GM19043 (cell line): ENCODE results near the gene ASNSD1.
"Not testable (repeated sequence)": the region's sequence is repeated elsewhere in the genome, so short reads cannot be mapped to it uniquely, and the experiment has no call there.

Experiments used
- ATAC-seq: cut with Tn5 transposase; IDR thresholded peaks from one replicate; pipeline ENCODE4 v1.9.1; 2021; ENCODE audit warnings: low read depth; ENCODE audit not compliant: unreplicated experiment

The ASNSD1 gene

DNA sequence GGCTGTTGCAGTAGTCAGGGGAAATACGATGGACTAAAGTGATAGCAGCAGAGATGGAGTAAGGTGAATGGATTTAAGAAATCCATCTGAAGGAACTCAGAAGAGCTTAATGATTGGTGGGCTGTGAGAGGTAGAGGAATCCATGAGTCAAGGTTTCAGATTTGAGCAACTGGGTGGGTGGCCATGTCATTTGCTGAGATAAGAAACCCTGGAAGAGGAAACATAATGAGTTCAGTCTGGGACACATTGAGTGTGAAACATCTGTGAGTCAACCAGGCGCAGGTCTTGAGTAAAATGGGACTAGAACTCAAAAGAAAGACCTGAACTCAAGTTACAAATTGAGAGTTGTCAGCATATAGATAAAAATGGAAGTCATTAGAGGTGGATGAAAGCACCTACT, 19.7 kb upstream of the ASNSD1 start:
- no peak for ATAC-seq

DNA sequence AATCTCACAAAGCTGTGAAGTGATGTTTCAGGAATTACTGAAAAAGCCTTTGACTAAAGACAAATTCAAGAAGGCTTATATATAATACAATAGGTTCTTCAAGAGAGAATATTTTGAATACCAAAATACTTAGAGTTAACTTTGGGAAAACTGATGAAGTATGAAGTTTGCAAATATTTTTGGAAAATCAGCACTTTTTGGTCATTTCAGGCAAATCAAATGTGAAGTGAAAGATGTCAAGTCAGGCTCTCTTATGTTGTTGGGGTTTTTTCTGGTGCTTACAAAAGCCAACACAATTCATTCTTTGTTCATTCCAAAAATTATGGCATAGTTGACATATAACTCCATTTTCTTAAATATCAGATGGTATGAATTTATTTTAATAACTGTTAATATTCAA, 14.7 kb upstream of the ASNSD1 start:
- no peak for ATAC-seq

DNA sequence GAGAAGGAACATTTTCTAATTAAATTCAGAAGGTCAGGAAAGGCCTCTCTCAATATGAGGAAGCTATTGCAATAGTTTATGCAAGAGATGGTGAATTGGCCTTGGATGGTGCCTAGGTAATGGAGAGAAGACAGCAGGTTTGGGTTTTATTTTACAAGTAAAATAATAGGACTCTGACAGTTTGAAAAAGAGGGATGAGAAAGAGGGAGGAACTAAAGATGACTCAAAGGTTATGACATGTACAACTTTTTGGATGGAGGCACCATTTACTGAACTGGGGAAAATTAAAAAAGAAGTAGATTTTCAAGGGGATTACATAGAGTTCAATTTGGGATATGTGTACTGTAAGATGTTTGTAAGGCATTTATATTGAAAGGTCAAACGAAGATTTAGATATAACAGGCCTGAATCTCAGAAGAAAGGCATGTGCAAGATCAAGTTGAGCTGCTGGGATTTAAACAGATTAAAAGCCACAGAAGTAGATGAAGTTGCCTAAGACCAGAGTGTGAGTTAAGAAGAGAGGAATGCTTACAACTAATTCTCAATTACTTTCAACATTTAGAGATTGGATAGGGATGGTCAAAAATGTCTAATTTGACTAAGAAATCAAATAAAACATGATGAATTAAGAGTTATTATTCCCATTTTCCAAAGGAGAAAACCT, 12.3 kb upstream of the ASNSD1 start:
- no peak for ATAC-seq

DNA sequence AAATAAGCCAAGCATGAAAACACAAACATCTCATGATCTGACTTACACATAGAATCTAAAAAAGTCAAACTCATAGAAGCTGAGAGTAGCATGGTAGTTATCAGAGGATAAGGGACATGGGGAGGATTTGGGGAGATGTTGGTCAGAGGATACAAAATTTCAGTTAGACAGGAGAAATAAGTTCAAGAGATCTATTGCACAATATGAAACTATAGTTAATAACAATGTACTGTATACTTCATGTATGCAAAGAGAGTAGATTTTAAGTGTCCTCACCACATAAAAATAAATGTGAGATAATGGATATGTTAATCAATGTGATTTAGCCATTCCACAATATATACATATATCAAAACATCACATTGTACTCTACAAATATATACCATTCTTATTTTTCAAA, 10.0 kb upstream of the ASNSD1 start:
- no peak for ATAC-seq

DNA sequence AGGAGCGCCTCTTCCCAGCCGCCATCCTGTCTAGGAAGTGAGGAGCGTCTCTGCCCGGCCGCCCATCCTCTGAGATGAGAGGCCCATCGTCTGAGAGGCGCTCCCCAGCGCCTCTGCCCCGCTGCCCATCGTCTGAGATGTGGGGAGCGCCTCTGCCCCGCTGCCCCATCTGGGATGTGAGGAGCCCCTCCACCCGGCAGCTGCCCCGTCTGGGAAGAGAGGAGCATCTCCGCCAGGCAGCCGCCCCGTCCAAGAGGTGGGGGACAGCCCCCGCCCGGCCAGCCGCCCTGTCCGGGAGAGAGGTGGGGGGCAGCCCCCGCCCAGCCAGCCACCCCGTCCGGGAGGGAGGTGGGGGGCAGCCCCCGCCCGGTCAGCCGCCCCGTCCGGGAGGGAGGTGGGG, 7.8 kb upstream of the ASNSD1 start:
- not testable (repeated sequence) for ATAC-seq

DNA sequence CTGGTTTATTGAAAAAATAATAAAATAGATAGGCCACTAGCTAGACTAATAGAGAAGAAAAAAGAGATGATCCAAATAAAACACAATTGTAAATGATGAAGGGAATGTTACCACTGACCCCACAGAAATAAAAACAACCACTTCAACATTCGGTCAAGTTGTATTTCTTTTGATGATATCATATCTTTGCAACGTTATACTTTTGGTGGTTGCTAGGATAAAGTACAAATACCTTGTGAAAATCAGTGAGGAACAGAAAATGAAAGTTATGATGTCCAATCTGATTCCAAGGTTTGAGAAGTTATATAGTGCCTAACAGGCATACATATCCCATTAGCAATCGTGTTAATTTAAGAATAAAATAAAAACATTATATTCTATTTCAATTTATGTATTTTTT, 6.6 kb upstream of the ASNSD1 start:
- no peak for ATAC-seq

DNA sequence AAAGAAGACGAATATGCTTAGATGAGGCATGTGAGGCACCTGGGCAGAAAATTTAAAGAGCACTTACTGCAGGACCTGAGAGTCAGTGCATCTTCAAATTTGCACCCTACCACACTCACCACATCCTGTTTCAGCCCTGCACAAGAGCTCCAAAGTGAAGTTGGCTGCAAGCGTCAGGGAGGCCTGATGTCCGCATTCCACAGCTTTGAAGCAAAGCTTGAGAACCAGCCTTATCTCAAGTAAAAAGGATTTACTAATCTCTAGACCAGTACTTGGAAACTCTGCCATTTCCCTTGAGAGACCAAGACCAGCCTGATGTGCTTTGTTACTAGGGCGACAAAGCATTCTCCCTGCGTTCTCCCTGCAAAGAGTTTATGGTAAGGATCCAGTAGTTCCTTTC, 3.4 kb upstream of the ASNSD1 start:
- ATAC-seq, result peak; percentile 39

DNA sequence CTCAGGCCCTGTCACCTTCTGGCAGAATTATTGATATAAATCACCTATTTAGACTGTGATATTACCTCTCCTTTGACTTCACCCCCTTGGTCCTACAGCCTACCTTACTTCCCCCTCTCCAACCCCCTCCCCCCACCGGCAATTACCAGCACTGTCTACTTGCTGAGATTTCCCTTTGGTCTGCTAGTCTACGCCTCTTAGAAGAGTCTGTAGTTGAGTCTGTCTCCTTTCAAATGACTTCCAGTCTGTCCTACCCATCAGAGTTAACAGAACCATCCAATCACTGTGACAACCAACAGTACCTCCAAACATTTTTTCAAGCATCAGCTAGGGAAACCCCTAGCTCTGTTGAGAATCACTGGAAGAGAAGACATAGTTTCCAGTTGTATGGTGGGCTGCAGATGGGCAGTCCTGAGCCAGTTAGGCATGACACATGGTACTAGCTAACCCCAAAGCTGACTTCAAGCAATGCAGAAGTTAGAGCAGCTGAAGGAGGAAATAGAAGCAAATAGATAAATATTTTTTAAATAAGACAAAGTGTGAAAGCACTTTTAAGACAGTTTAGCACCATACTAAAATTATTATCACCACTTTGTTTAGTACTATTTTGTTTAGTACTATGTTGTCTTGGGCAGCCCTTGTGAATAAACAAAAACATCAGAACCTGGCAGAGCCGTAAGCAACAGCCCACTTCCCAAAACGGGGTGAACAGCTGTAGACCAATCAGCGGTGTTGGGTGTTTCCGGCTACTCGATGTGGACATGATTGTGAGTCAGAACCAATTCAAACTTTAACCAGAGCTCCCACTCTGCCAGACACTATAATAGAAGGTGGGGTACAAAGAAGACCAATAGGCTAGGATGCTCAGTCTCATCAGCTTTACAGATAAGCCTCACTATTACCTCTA, 2.7 kb upstream of the ASNSD1 start:
- ATAC-seq, result no peak

DNA sequence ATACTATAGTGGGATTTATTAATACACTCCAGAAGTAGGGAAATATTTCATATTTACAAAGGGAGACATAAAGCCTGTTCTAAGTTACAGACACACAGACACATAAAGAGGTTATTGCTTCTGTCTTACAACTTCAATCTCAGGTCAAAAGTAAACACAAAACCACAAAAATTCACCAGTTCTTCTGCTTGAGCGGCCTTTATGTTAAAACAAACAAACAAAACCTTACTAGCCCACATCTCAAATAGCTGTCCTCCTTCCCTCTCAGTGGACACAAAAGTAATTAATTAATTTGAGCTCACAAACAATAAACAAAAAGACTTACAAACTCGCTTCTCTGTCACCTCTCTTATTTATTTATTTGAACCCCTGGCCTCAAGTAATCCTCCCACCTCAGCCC, 1.5 kb upstream of the ASNSD1 start:
- ATAC-seq, result no peak

DNA sequence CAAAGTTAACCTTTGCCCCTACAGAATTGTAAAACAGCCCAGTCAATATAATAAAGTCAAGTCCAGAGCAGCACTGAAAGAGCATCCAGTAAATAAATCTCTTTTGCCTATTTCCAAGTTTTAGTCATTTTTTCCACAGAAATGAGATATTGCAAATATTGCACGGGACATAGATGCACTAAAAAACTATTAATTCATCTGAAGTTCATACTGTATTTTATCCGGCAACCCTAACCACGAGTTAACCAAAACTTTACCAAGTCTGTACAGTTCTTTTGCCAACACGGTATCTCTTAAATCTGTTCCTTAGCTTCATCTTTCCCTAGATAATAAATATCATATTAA, 484 bp upstream of the ASNSD1 start:
- ATAC-seq, result no peak

DNA sequence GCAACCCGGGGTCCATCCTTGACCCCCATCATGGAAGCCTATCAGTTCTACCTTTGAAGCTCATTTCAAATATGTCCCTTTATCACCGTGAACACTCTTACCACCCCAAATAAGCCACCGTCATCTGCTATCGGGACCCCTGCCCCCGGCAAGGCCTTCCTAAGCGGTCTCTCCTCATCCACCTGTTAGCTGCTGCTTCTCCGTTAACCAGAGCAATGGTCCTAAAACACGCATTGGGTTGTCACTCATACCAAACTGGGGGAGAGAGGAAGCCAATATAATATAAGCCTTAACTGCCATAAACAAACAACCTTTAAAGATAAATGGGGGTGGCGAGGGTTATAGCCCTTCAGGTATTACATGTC, 680 bp downstream of the ASNSD1 start:
- no peak for ATAC-seq

DNA sequence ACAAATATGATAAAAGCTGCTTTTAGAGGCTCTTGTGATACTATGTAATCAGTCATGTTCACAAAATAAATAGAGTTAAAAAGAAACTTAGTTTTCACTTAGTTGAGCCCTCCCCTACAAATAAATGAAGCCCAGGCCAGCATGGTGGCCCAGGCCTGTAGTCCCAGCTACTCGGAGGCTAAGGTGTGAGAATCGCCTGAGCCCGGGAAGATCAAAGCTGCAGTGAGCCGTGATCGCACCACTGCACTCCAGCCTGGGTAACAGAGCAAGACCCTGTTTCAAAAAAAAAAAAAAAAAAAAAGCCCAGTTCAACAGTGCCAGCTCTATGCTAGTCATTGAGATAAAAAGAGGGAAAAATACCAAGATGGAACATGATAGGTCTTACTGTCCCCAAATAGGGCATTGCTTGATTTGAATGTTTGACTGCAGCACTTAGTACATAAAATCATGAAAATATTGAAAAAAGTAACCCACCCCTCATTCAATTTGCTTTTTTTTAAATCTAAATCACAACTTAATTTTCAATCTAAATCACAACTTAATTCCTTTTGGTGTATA, 1.5 kb downstream of the ASNSD1 start:
- no peak for ATAC-seq

DNA sequence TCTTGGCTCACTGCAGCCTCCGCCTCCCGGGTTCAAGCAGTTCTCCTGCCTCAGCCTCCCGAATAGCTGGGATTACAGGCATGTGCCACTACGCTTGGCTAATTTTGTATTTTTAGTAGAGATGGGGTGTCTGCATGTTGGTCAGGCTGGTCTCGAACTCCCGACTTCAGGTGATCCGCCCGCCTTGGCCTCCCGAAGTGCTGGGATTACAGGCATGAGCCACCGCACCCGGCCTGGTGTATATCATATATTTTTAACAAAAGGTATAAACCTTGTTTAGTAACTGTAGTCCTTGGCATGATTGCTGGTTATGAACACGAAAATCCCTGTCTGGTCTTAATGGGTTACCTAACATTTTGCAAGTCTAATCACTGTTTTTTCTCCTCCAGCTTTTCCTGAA, 2.1 kb downstream of the ASNSD1 start:
- ATAC-seq, result not testable (repeated sequence)

DNA sequence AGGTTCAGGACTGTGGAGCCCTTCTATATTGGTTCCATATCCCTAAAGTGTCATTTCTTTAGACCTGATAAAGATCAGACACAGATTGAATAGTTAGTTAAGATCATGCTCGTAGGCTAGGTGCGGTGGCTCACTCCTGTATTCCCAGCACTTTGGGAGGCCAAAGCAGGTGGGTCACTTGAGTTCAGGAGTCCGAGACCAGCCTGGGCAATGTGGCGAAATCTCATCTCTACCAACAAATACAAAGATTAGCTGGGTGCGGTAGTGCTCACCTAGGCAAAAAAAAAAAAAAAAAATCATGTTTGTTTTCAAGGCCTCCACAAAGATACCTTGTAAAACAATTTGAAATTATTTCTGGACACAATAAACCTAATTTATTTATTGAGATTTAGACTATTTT, 8.7 kb downstream of the ASNSD1 start:
- no peak for ATAC-seq

DNA sequence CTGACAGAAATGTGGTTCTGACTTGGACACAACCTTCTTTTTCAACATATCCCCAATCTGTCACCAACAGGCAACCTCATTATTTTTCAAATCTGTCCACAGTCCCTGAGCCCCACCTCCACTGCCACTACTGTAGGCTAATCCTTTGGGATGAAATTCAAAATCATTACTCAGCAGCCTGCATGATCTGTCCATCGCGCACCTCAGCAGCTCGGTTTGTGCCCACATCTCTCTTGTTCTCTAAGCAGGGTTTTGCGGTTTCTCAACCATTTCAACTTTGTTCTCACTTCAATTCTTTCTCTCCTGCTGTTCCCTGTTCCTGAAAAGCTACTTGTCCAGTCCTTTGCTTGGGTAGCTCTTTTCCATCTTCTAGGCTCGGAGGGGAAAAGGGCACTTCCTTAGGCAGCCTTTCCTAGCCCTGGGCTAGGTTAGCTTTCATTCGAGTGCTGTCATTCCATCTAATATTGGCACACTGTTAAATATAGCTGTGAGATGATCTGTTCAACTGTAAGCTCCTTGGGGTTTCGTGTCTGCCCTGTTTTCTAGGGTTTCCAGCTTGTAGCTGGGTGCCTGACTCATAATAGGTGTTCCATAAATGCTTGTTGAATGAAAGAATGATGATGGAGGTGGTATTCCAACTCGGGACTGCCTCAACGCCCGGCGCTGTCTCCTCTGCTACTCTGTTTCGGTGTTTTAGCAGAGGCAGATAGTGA, 12.6 kb downstream of the ASNSD1 start:
- no peak for ATAC-seq

DNA sequence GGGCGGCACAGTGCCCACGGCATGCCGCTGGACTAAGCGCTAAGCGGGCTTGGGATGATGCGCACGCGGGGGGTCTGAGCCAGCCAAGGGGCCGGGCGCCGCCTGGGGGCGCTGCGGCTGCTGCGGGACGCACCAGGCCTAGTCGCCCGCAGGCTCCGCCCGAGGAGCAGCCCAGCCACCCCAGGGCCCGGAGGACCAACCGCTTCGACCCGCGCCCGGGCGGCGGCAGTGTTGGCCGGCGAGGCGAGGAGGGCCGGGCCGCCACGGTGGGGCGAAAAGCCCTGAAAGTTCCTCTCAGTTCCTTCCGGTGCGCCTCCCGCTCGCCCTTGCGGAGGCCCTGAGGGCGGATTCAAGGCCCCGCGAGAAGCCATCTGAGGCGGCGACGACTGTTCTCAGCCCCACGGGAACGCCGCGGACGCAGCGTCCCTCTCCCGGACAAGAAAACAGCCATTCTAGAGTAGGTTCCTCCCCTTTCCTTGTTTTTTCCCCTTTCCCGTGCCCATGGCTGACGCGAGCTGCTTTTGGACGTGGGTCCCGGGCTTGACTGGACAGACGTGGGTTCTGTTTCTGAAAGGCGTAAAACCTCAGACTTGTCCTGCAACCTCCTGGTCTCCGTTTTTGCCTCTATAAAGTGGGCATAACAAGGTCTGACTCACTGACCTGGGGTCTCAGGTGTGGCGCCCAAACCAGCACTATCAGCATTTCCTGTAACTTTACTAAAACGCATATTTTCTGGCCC, 13.3 kb downstream of the ASNSD1 start, which contains the start of gene ANKAR:
Gene ANKAR, plus strand, starts transcription at position 297 of the 739 bp plus-strand sequence. CDS start 1,821 bp downstream, outside the sequence.
- peak; percentile 92 for ATAC-seq

DNA sequence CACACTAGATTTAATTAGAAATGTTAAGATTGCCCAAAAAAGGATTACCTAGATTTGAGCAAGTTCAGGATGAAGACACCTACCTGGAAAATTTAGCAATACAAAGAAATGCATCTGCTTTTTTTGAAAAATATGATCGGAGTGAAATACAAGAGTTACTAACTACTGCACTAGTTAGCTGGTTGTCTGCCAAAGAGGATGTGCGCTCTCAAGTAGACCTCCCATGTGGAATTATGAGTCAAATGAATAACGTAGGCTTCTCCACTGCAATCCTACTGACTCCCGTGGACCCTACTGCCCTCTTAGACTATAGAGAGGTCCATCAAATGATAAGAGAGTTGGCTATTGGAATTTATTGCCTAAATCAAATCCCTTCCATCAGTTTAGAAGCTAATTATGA, 15.2 kb downstream of the ASNSD1 start:
- no peak for ATAC-seq

DNA sequence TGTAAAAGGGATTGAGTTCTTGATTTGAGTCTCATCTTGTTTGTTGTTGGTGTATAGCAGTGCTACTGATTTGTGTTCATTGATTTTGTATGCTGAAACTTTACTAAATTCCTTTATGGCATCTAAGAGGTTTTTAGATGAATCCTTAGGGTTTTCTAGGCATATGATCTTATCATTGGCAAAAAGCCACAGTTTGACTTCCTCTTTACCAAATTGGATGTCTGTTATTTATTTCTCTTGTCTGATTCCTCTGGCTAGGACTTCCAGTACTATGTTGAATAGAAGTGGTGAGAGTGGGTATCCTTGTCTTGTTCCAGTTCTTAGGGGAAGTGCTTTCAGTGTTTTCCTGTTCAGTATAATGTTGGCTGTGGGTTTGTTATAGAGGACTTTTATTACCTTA, 18.0 kb downstream of the ASNSD1 start:
- no peak for ATAC-seq

DNA sequence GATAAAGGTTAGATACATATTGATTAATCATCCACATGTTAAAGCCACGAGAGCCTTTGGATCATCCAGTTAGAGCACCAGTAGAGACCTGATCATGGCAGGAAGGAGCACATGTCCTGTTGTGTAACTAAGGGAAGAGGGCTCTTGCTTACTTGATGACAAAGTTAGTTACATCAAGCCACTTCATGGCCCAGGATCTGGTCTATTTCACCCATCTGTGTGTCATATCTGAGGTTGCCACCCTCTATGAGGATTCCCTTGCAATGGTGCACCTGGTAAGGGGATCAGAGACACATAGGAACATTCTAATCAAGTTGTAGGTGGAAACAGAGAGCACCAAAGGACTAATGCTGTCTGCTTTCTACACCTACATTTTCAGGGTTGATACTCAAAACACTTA, 19.9 kb downstream of the ASNSD1 start:
- ATAC-seq, result no peak

DNA sequence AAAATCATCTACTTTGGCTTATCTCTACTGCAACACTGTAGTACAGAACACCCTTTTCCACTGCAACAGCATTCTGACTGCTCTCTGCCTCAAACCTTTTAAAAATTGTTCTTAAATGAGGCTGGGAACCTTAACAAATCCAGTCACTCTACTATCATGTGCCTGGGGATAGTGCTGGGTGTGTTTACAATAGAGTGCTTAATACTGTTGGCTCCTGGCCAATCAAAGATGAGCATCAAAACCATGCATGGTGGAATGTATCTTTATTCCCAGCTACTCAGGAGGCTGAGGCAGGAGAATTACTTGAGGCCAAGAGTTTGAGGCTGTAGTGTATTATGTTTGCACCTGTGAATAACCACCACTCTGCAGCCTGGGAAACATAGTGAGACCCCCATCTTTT, 20.6 kb downstream of the ASNSD1 start:
- no peak for ATAC-seq

DNA sequence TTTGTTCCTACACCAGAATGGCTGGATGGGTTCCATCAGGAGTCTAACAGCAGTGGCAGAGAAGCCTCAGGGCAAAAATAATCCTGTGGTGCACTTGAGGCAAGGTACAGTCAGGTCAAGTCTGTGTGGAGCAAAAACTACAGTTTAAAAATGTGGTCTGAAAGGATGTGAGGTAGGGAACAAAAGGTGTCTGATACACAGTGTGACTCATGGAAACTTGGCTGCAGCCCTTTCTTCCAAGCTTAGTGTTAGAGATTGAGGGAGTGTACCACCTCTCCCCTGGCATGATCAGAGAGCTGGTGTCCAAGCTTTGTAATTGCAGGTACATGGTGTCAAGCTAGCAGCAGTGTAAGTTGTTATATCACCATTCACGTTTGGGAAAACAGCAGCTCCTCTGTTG, 22.1 kb downstream of the ASNSD1 start:
- ATAC-seq, result no peak
